ENCODE results near the gene DGKG. TPM values are rescaled to one million over a fixed set of nuclear protein-coding genes. Genes with fewer than 3 reads are reported as not detected.

The DGKG gene
- polyA plus RNA-seq, 1 of the 3 experiments (the other 2 are of a cell fraction) = 0.12 TPM

DNA sequence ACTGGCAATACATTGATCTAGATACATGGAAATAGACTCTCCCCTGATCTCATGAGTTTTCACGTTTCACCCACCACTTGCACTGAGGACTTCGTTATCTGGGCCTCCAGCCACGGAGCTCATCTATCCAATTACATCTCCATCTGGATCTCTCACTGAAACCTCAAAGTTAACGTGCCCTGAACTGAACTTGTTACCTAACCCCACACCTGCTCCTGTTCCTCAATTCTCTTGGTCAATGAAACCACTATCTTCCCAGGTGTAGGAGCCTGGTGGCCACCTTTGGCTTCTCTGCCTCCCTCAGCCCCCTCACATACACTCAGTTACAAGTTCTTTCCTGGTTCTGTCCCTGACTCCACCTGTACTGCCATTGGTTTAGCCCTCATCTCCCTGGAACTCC lies 9.7 kb downstream of the DGKG start:
- H3F3A ChIP-seq (replicated peaks; ENCODE audit: insufficient read depth) = no peaks in the 10 kb centered on the region
- ChIA-PET CTCF (interaction anchor here (0.7 to 1.4 kb wide), 4 partner anchors 12 to 374 kb away, joined by 3 to 4 read pairs (median 4); no protein-coding TSS in a partner anchor), POLR2A (no interaction called here)
- H2AFZ ChIP-seq (ENCODE audit: low read depth) = no peak overlapping the region
- H3K9ac ChIP-seq = no peak overlapping the region
- H3K27me3 ChIP-seq (ENCODE audit: insufficient read depth) = no peaks in the 10 kb centered on the region
- WGBS (ENCODE audit: low lambda C conversion rate) = 21% methylated on average over 4 of the region's 4 CpGs
- H4K20me1 ChIP-seq (ENCODE audit: insufficient read depth) = no peaks in the 10 kb centered on the region
- no peaks in the 10 kb centered on the region for H3K36me3 ChIP-seq (replicated peaks in 1 of 2; ENCODE audit: control insufficient read depth in 1 of 2, insufficient read depth in 2 of 2, low read length in 1 of 2)
- no peaks in the 10 kb centered on the region for H3K9me3 ChIP-seq
- no peak for DNase-seq
- TF ChIP-seq, protein P1, sequence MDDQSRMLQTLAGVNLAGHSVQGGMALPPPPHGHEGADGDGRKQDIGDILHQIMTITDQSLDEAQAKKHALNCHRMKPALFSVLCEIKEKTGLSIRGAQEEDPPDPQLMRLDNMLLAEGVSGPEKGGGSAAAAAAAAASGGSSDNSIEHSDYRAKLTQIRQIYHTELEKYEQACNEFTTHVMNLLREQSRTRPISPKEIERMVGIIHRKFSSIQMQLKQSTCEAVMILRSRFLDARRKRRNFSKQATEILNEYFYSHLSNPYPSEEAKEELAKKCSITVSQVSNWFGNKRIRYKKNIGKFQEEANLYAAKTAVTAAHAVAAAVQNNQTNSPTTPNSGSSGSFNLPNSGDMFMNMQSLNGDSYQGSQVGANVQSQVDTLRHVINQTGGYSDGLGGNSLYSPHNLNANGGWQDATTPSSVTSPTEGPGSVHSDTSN (IDR thresholded peaks at IDR 0.05) = no peak
- no peak for TF ChIP-seq NRF1 (IDR thresholded peaks at IDR 0.05; ENCODE audit: low read depth, low read length)
- H3K9me2 ChIP-seq = no peaks in the 10 kb centered on the region
- no peaks in the 10 kb centered on the region for H3K4me1 ChIP-seq (ENCODE audit: control insufficient read depth in 1 of 2, insufficient read depth in 2 of 2, low read depth in 1 of 2, low read length in 1 of 2)
- no peaks in the 10 kb centered on the region for H3K79me2 ChIP-seq (ENCODE audit: insufficient read depth)
- no peak overlapping the region for H3K4me3 ChIP-seq (ENCODE audit: low read depth in 2 of 2, low read length in 1 of 2)
- H3K27ac ChIP-seq (ENCODE audit: low read depth in 2 of 2, low read length in 1 of 2) = no peak overlapping the region
- no peak overlapping the region for H3K4me2 ChIP-seq

DNA sequence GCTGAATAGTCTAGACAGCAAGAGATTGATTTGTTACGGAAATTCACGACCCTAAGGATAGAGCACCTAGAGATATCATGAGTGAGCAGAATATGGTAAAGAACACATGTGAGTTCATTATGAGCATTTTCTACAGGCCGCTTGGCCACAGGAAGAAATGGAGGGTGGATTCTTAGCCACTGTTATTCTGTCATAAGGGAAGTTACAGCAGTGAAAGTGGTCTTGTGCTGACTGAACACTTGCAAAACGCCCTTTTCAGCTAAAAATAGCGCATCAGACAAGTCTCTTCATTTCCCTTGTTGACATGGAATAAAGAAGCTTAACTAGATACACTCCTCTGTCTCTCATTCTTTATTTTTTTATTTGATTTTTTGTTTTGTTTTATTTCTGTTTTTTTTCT lies 19.8 kb downstream of the DGKG start:
- Histone ChIP-seq H3K9ac (no peak overlapping the region), H3K79me2 (ENCODE audit: insufficient read depth) (no peaks in the 10 kb centered on the region), H3K4me2 (no peak overlapping the region), H3K36me3 (replicated peaks in 1 of 2; ENCODE audit: control insufficient read depth in 1 of 2, insufficient read depth in 2 of 2, low read length in 1 of 2) (no peaks in the 10 kb centered on the region), H3K4me1 (ENCODE audit: control insufficient read depth in 1 of 2, insufficient read depth in 2 of 2, low read depth in 1 of 2, low read length in 1 of 2) (no peaks in the 10 kb centered on the region), H4K20me1 (ENCODE audit: insufficient read depth) (no peaks in the 10 kb centered on the region), H3K27me3 (ENCODE audit: insufficient read depth) (no peaks in the 10 kb centered on the region; the same call in 1 of the 2 replicates), H3K27ac (ENCODE audit: low read depth in 2 of 2, low read length in 1 of 2) (no peak overlapping the region), H3K9me2 (no peaks in the 10 kb centered on the region), H3F3A (replicated peaks; ENCODE audit: insufficient read depth) (no peaks in the 10 kb centered on the region), H2AFZ (ENCODE audit: low read depth) (no peak overlapping the region), H3K4me3 (ENCODE audit: low read depth in 2 of 2, low read length in 1 of 2) (no peak overlapping the region), H3K9me3 (no peaks in the 10 kb centered on the region)
- ChIA-PET CTCF (no interaction called here), POLR2A (no interaction called here)
- DNase-seq = no peak
- WGBS (ENCODE audit: low lambda C conversion rate) = 61% methylated on average over 5 of the region's 5 CpGs
- TF ChIP-seq NRF1 (IDR thresholded peaks at IDR 0.05; ENCODE audit: low read depth, low read length) (no peak), TCF12 (IDR thresholded peaks at IDR 0.05) (no peak), RAD21 (IDR thresholded peaks at IDR 0.05; ENCODE audit: low read length) (no peak), YY1 (IDR thresholded peaks at IDR 0.05; ENCODE audit: low read depth) (no peak), POLR2AphosphoS5 (IDR thresholded peaks at IDR 0.05; ENCODE audit: low read depth, low read length) (no peak), GATA2 (CRISPR knock-in tag; IDR thresholded peaks at IDR 0.05) (no peak), TEAD4 (IDR thresholded peaks at IDR 0.05; ENCODE audit: borderline replicate concordance, insufficient read depth) (no peak), ELF1 (IDR thresholded peaks at IDR 0.05) (no peak), CHD2 (IDR thresholded peaks at IDR 0.05; ENCODE audit: low read length, partially characterized antibody) (no peak), FOXJ3 (CRISPR knock-in tag; IDR thresholded peaks at IDR 0.05) (no peak), EP300 (IDR thresholded peaks at IDR 0.05; ENCODE audit: borderline replicate concordance in 1 of 2, low read depth in 1 of 2, low read length in 1 of 2) (no peak), EZH2phosphoT487 (IDR thresholded peaks at IDR 0.05; ENCODE audit: borderline replicate concordance, low read depth) (no peak), RCOR1 (IDR thresholded peaks at IDR 0.05; ENCODE audit: low read length) (no peak), SMC3 (IDR thresholded peaks at IDR 0.05; ENCODE audit: low read depth, low read length) (no peak)
- TF ChIP-seq, protein P2, sequence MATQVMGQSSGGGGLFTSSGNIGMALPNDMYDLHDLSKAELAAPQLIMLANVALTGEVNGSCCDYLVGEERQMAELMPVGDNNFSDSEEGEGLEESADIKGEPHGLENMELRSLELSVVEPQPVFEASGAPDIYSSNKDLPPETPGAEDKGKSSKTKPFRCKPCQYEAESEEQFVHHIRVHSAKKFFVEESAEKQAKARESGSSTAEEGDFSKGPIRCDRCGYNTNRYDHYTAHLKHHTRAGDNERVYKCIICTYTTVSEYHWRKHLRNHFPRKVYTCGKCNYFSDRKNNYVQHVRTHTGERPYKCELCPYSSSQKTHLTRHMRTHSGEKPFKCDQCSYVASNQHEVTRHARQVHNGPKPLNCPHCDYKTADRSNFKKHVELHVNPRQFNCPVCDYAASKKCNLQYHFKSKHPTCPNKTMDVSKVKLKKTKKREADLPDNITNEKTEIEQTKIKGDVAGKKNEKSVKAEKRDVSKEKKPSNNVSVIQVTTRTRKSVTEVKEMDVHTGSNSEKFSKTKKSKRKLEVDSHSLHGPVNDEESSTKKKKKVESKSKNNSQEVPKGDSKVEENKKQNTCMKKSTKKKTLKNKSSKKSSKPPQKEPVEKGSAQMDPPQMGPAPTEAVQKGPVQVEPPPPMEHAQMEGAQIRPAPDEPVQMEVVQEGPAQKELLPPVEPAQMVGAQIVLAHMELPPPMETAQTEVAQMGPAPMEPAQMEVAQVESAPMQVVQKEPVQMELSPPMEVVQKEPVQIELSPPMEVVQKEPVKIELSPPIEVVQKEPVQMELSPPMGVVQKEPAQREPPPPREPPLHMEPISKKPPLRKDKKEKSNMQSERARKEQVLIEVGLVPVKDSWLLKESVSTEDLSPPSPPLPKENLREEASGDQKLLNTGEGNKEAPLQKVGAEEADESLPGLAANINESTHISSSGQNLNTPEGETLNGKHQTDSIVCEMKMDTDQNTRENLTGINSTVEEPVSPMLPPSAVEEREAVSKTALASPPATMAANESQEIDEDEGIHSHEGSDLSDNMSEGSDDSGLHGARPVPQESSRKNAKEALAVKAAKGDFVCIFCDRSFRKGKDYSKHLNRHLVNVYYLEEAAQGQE (IDR thresholded peaks at IDR 0.05; ENCODE audit: low read depth, low read length) = no peak
- TF ChIP-seq, protein P3, sequence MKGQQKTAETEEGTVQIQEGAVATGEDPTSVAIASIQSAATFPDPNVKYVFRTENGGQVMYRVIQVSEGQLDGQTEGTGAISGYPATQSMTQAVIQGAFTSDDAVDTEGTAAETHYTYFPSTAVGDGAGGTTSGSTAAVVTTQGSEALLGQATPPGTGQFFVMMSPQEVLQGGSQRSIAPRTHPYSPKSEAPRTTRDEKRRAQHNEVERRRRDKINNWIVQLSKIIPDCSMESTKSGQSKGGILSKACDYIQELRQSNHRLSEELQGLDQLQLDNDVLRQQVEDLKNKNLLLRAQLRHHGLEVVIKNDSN (IDR thresholded peaks at IDR 0.05; ENCODE audit: borderline replicate concordance, low read depth) = no peak
- TF ChIP-seq, protein P4, sequence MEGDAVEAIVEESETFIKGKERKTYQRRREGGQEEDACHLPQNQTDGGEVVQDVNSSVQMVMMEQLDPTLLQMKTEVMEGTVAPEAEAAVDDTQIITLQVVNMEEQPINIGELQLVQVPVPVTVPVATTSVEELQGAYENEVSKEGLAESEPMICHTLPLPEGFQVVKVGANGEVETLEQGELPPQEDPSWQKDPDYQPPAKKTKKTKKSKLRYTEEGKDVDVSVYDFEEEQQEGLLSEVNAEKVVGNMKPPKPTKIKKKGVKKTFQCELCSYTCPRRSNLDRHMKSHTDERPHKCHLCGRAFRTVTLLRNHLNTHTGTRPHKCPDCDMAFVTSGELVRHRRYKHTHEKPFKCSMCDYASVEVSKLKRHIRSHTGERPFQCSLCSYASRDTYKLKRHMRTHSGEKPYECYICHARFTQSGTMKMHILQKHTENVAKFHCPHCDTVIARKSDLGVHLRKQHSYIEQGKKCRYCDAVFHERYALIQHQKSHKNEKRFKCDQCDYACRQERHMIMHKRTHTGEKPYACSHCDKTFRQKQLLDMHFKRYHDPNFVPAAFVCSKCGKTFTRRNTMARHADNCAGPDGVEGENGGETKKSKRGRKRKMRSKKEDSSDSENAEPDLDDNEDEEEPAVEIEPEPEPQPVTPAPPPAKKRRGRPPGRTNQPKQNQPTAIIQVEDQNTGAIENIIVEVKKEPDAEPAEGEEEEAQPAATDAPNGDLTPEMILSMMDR (IDR thresholded peaks at IDR 0.05) = no peak
- TF ChIP-seq, protein P5, sequence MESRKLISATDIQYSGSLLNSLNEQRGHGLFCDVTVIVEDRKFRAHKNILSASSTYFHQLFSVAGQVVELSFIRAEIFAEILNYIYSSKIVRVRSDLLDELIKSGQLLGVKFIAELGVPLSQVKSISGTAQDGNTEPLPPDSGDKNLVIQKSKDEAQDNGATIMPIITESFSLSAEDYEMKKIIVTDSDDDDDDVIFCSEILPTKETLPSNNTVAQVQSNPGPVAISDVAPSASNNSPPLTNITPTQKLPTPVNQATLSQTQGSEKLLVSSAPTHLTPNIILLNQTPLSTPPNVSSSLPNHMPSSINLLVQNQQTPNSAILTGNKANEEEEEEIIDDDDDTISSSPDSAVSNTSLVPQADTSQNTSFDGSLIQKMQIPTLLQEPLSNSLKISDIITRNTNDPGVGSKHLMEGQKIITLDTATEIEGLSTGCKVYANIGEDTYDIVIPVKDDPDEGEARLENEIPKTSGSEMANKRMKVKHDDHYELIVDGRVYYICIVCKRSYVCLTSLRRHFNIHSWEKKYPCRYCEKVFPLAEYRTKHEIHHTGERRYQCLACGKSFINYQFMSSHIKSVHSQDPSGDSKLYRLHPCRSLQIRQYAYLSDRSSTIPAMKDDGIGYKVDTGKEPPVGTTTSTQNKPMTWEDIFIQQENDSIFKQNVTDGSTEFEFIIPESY (IDR thresholded peaks at IDR 0.05; ENCODE audit: borderline replicate concordance, low read depth) = no peak
